K562 (cell line): ENCODE data around the gene FAM186B.

Experiments used
- BCLAF1 ChIP-seq, 2 experiments: fragments of 450-650 bp in 1 of 2; IDR thresholded peaks; 2 replicates each; pipeline ENCODE4 v1.6.1; 2011 to 2017; ENCODE audit warnings: low read depth in 2 of 2, antibody characterized with exemption in 1 of 2, borderline replicate concordance in 1 of 2, low read length in 1 of 2, mild to moderate bottlenecking in 1 of 2, mixed read lengths in 1 of 2; ENCODE audit not compliant: control insufficient read depth in 1 of 2
- ZBTB40 ChIP-seq, 2 experiments: fragments of 450-650 bp in 1 of 2; sonication (generic) in 1 of 2; formaldehyde crosslinking in 1 of 2; IDR thresholded peaks; 2 replicates each; pipeline versions ENCODE4 v1.7.1 to v1.9.0; 2016 to 2022; ENCODE audit warnings: inconsistent platforms in 1 of 2, mild to moderate bottlenecking in 1 of 2, missing genetic modification reagents in 1 of 2

- TF ChIP-seq ZBTB40 (IDR thresholded peaks at IDR 0.05) (peak; percentile 76), ZBTB40 (CRISPR knock-in tag; IDR thresholded peaks at IDR 0.05) (no peak), BCLAF1 (IDR thresholded peaks at IDR 0.05; ENCODE audit: borderline replicate concordance in 1 of 2, control insufficient read depth in 1 of 2, low read depth in 2 of 2, low read length in 1 of 2) (no peak)
These were observed 17.2 kb upstream of the FAM186B start for GRCh38 chr12:49622501-49623141.
